ENCODE results near the gene TNNI3K.

DNA sequence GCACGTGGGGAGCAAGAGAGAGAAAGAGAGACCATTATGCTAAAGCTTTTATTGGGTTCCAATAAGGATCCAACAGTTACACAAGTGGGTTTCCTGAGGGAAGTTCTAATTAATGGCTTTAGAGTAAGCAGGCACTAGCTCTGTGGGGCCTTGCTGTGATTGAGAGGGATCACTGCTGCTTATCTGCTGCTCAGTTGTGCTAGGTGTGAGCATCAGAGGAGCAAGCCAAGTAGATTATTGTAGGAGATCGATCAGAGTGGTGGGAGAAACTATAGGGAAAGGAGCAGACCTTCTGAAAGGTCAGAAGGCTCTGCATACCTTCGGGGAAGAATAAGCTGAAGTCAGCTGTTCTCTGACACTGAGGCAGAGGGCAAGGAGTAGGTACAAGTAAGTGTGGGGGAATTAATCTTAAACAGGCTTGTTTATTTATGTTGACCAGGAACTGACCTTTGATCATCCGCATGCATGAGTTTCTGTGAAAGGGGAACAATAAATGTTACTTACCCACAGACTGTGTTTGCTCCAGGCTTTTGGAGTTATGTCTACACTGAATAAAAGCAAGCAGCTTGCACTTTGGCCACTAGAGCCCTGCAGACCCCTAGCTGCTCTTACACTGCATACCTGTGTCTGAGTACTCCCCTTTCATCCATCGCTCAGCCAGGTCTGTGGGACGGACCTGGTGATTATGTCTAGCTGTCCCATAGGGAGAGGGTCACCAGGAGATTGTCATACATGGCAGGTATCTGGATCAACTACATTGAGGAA is 89.7 kb downstream of the TNNI3K start:
- TF ChIP-seq POLR2A (IDR thresholded peaks at IDR 0.05) = no peak
- TF ChIP-seq, protein P1, sequence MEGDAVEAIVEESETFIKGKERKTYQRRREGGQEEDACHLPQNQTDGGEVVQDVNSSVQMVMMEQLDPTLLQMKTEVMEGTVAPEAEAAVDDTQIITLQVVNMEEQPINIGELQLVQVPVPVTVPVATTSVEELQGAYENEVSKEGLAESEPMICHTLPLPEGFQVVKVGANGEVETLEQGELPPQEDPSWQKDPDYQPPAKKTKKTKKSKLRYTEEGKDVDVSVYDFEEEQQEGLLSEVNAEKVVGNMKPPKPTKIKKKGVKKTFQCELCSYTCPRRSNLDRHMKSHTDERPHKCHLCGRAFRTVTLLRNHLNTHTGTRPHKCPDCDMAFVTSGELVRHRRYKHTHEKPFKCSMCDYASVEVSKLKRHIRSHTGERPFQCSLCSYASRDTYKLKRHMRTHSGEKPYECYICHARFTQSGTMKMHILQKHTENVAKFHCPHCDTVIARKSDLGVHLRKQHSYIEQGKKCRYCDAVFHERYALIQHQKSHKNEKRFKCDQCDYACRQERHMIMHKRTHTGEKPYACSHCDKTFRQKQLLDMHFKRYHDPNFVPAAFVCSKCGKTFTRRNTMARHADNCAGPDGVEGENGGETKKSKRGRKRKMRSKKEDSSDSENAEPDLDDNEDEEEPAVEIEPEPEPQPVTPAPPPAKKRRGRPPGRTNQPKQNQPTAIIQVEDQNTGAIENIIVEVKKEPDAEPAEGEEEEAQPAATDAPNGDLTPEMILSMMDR (IDR thresholded peaks at IDR 0.05) = no peak

Measured in thyroid gland (tissue), 4 donors.